ENCODE data around the gene AP1S1.
"Not testable (repeated sequence)": the region's sequence is repeated elsewhere in the genome, so short reads cannot be mapped to it uniquely, and the experiment has no call there.

Gene AP1S1

DNA sequence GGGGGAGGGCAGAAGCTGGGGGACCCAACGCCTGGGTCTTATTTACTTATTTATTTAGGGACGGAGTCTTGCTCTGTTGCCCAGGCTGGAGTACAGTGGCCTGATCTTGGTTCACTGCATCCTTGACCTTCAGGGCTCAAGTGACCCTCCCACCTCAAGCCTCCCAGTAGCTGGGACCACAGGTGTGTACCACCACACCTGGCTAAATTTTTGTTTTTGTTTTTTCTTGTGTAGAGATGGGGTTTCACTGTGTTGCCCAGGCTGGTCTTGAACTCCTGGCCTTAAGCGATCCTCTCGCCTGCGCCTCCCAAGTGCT, 48.3 kb downstream of the AP1S1 start:
- no peak for DNase-seq

DNA sequence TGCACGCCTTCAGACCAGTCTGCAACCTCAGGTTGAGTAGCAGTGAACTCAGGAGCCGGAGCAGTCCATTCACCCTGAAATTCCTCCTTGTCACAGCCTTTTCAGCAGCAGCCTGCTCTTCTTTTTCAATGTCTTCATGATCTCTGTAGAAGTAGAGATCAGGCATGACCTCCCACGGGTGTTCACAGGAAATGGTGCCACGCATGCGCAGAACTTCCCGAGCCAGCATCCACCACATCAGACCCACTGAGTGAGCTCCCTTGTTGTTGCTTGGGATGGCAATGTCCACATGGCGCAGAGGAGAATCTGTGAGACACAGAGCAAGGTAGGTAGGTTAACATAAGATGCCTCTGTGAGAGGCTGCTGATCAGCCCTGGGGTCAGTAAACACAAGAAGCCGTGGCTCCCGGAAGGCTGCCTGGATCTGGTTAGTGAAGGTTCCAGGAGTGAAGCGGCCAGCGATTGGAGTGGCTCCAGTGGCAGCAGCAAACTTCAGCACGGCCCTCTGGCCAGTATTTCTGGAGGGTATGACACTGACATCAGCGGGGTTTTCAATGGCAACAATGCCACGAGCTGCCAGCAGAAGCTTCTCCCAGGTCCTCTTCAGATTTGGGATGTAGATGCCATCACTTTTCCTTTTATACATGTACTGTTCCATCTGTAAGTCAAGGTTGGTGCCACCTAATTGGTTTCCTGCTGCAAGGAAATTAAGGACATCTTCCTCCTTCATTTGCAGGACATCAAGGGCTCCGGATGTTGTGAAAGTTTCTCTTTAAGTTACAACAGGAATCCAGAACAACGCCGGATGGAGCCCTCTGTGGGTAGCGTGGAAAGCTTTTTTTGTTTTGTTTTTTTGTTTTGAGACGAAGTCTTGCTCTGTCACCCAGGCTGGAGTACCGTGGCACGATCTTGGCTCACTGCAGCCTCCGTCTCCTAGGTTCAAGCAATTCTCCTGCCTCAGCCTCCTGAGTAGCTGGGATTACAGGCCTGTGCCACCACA, 49.8 kb downstream of the AP1S1 start:
- DNase-seq: not testable (repeated sequence)

DNA sequence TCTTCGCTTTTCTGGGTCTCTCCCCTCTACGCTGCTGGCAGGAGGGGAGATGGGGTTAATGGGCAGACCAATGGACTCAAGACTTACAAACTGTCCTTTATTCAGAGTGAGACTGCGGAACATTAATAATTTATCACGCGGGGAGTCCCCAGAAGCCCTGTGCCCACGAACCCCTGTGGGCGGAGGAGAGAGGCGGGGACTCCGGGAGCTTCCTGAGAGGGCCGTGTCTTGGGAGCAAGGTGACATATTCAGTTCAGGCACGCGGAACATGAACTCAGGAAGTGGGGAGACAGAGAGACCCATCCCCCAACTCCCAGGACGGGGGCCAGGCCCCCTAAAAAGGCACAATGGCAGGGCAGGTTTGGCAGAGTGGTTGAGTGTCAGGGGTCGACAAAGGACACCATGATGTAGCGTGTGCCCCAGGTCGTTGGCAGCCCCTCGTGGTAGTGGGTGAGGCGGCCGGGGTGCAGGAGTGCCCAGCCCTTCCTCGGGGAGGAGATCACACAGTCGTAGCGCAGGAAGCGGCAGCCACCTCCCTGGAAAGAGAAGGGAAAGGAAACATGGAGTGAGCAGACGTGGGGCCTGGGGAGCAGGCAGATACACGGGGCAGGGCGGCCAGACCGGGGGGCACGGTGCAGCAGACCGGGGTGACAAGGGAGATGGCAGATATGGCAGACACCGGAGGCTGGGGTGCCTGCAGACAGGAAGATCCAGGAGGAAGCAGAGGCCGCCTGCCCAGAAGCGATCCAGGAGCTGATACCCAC, 51.8 kb downstream of the AP1S1 start:
- no peak for DNase-seq

DNA sequence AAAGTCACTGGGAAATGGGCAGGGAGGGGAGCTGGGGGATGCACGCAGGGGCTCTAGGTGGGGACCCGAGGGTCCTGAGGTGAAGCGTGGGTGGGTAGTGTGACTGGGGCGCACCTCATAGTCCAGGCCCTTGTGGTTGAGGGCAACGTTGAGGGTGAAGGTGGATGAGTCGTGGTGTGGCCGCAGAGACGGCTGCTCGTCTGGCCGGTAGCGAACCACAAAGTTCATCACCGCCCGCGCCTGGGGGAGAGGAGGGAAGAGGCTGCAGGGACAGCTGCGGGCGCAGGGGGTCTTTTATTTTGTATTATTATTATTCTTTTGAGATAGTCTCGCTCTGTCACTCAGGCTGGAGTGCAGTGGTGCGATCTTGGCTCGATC, 52.4 kb downstream of the AP1S1 start:
- no peak for DNase-seq

DNA sequence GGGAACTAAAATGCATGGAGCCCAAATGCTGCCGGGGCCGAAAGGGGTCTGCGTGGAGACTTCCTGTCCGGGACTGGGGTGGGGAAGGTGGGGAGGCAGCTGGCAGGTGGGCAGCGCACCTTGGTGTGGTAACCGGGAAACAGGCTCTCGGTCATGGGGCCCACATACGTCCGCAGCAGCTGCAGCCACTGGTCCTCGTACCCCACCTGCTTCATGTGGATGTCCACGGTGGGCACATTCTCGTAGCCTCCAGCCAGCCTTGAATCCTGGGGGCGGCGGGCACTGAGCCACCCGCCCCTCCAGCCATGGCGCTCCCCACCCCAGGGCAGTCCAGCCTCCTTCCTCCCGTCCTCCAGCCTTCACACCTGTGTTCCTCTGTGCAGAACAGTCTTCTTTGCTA, 53.2 kb downstream of the AP1S1 start:
- DNase-seq: no peak

DNA sequence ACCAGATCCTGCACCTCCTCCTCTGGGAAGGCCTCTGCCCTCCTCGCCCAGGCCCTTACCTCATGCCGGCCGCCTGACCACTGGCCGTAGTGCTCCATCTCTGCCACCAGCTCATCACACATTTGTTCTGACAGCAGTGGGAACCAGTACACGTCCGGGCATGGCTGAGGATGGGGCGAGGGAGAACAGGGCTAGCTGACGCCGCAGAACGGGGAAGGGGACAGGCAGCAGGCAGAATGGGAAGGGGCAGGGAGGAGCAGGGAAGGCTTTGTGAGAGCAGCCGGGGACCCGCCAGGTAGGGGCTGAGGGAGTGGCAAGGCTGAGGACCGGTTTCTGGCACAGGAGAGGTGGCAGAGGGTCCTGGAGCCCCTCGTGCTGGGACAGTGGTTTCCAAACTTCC, 54.5 kb downstream of the AP1S1 start:
- no peak for DNase-seq

DNA sequence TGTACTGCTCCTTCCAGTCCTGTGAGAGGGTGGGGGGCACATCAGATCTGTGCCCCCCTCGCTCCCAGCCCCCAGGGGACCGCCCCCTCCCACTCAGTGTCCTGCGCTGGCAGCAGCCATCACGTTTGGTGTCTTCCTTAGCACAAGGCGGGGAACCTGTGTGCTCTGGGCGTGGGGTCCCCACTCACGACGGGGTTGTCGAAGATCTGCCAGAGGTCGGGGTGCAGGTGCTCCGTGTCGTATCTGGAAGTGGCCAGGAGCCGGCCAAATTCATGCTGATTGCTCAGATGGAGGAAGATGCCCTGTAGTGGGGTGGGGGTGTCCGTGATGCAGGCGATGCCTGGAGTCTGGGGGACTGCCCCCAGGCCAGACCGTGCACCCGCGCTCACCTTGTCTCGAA, 55.9 kb downstream of the AP1S1 start:
- DNase-seq: no peak

Measured in stimulated activated CD4-positive, alpha-beta T cell treated with anti-CD3 and anti-CD28 coated beads, Interleukin-2, amount 100 ng/mL, for 48 hours (primary cell).